OCI-LY1 (cell line): ENCODE measurements around the gene USH2A.

Experiments used
- H2AFZ ChIP-seq: fragments of 200-600 bp; sonication (generic), shearing (Covaris generic); 2 replicates; pipeline ENCODE4 v1.6.0; 2014; ENCODE audit warnings: antibody characterized with exemption, mild to moderate bottlenecking, low read length
- H3F3A ChIP-seq: fragments of 200-600 bp; sonication (generic), shearing (Covaris generic); 2 replicates; pipeline ENCODE4 v1.6.0; 2014; ENCODE audit warnings: mild to moderate bottlenecking, antibody characterized with exemption, low read length, moderate library complexity; ENCODE audit not compliant: insufficient read depth
- H3K27ac ChIP-seq: fragments of 200-600 bp; sonication (generic); 2 replicates; pipeline ENCODE4 v1.5.1; 2014; ENCODE audit warnings: low read length, mixed run types, mild to moderate bottlenecking, low read depth; ENCODE audit not compliant: poor library complexity, severe bottlenecking
- H3K27me3 ChIP-seq: fragments of 200-600 bp; sonication (generic); 2 replicates; pipeline ENCODE4 v1.6.0; 2014; ENCODE audit warnings: antibody characterized with exemption, mild to moderate bottlenecking, low read length, moderate library complexity; ENCODE audit not compliant: insufficient read depth
- H3K36me3 ChIP-seq: fragments of 200-600 bp; sonication (generic); 2 replicates; pipeline ENCODE4 v1.6.1; 2014; ENCODE audit warnings: mild to moderate bottlenecking, antibody characterized with exemption, low read length, moderate library complexity, mixed read lengths; ENCODE audit not compliant: insufficient read depth
- H3K4me1 ChIP-seq: fragments of 200-600 bp; sonication (generic); 2 replicates; pipeline ENCODE4 v1.5.1; 2014; ENCODE audit warnings: mild to moderate bottlenecking, low read length, moderate library complexity; ENCODE audit not compliant: insufficient read depth, severe bottlenecking
- H3K4me2 ChIP-seq: fragments of 200-600 bp; sonication (generic), shearing (Covaris generic); 2 replicates; pipeline ENCODE4 v1.6.1; 2014; ENCODE audit warnings: low read length
- H3K4me3 ChIP-seq: fragments of 200-600 bp; sonication (generic); 2 replicates; pipeline ENCODE4 v1.5.1; 2014; ENCODE audit warnings: low read length, low read depth, mild to moderate bottlenecking, mixed read lengths; ENCODE audit not compliant: poor library complexity, severe bottlenecking
- H3K79me2 ChIP-seq: fragments of 200-600 bp; shearing (Covaris generic); 2 replicates; pipeline ENCODE4 v1.6.1; 2016; ENCODE audit warnings: mixed run types, low read length, mixed read lengths; ENCODE audit not compliant: insufficient read depth
- H3K9ac ChIP-seq: fragments of 200-600 bp; sonication (generic), shearing (Covaris generic); 2 replicates; pipeline ENCODE4 v1.6.1; 2014; ENCODE audit warnings: mild to moderate bottlenecking, low read length, mixed read lengths
- H3K9me2 ChIP-seq: fragments of 200-600 bp; sonication (generic), shearing (Covaris generic); 2 replicates; pipeline ENCODE4 v1.6.1; 2014; ENCODE audit warnings: low read depth, mild to moderate bottlenecking, low read length, mixed read lengths
- H3K9me3 ChIP-seq: fragments of 200-600 bp; shearing (Covaris generic); 2 replicates; pipeline ENCODE4 v1.6.1; 2014; ENCODE audit warnings: low read length, mixed read lengths
- H4K20me1 ChIP-seq: fragments of 200-600 bp; sonication (generic), shearing (Covaris generic); 2 replicates; pipeline ENCODE4 v1.6.0; 2016; ENCODE audit warnings: mild to moderate bottlenecking, low read length; ENCODE audit not compliant: insufficient read depth
- EZH2 ChIP-seq: fragments of 200-600 bp; sonication (generic), shearing (Covaris generic); IDR thresholded peaks from 2 replicates; pipeline ENCODE4 v1.8.0; 2017; ENCODE audit warnings: borderline replicate concordance, mixed run types, mild to moderate bottlenecking, antibody characterized with exemption, low read length, moderate library complexity, mixed read lengths
- TF ChIP-seq, protein P1 (sequence below): fragments of 200-600 bp; sonication (generic), shearing (Covaris generic); IDR thresholded peaks from 2 replicates; pipeline ENCODE4 v1.5.1; 2017; ENCODE audit warnings: mild to moderate bottlenecking, antibody characterized with exemption, low read length, moderate library complexity, mixed read lengths

Gene USH2A

DNA sequence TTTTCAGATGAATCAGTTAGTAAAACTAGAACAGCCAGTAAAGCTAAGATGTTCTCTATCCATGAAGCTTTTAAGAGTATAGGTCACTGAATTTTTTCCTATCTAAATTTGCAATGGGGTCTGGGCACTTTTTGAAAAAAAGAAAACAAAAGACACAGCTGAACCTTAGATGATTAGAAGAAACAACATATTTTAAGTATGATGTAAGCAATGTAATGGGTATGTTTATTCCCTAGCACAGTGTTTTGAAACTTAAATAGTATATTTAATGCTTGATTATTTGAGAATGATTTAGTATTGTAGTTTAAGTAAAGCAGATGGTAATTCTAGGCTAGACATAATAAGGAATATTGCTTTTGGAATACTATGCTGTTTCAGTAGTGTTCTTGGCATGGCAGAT lies 819.9 kb downstream of the USH2A start:
- Histone ChIP-seq H3K79me2 (no peaks in the 10 kb centered on the region), H3K36me3 (no peaks in the 10 kb centered on the region), H3K4me2 (no peak overlapping the region), H4K20me1 (no peaks in the 10 kb centered on the region), H3F3A (no peaks in the 10 kb centered on the region), H3K27me3 (no peaks in the 10 kb centered on the region), H3K4me3 (no peak overlapping the region), H3K9ac (no peak overlapping the region), H3K9me3 (no peaks in the 10 kb centered on the region), H3K4me1 (no peaks in the 10 kb centered on the region), H3K9me2 (no peaks in the 10 kb centered on the region), H3K27ac (no peak overlapping the region), H2AFZ (no peak overlapping the region)
- TF ChIP-seq, protein P1, sequence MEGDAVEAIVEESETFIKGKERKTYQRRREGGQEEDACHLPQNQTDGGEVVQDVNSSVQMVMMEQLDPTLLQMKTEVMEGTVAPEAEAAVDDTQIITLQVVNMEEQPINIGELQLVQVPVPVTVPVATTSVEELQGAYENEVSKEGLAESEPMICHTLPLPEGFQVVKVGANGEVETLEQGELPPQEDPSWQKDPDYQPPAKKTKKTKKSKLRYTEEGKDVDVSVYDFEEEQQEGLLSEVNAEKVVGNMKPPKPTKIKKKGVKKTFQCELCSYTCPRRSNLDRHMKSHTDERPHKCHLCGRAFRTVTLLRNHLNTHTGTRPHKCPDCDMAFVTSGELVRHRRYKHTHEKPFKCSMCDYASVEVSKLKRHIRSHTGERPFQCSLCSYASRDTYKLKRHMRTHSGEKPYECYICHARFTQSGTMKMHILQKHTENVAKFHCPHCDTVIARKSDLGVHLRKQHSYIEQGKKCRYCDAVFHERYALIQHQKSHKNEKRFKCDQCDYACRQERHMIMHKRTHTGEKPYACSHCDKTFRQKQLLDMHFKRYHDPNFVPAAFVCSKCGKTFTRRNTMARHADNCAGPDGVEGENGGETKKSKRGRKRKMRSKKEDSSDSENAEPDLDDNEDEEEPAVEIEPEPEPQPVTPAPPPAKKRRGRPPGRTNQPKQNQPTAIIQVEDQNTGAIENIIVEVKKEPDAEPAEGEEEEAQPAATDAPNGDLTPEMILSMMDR, result no peak
- TF ChIP-seq EZH2, result no peak

DNA sequence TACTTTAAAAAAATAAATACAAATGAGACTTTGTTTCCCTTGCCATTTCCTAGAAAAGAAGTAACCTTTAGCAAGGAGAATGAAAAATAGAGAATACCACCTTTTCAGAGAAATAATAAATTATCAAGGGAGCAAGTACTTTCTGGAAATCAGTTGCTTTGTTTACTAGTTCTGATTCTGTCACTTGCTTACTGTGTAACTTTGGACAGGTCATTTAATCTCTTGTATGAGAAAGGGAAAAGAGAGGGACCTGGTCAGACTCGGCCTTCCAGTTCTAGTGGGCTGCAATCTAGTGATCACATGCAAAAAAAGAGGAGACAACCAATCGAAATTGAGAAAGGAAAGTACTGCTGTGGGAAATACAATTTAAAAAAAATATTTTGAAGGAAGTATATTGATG lies 822.0 kb downstream of the USH2A start:
- Histone ChIP-seq H3K79me2 (no peaks in the 10 kb centered on the region), H3K4me1 (no peaks in the 10 kb centered on the region), H2AFZ (no peak overlapping the region), H3K4me3 (no peak overlapping the region), H3K9me3 (no peaks in the 10 kb centered on the region), H3K4me2 (no peak overlapping the region), H3K27me3 (no peaks in the 10 kb centered on the region), H3F3A (no peaks in the 10 kb centered on the region), H3K9me2 (no peaks in the 10 kb centered on the region), H3K9ac (no peak overlapping the region), H4K20me1 (no peaks in the 10 kb centered on the region), H3K36me3 (no peaks in the 10 kb centered on the region), H3K27ac (no peak overlapping the region)
- TF ChIP-seq EZH2, result no peak
- TF ChIP-seq, protein P1, result no peak

DNA sequence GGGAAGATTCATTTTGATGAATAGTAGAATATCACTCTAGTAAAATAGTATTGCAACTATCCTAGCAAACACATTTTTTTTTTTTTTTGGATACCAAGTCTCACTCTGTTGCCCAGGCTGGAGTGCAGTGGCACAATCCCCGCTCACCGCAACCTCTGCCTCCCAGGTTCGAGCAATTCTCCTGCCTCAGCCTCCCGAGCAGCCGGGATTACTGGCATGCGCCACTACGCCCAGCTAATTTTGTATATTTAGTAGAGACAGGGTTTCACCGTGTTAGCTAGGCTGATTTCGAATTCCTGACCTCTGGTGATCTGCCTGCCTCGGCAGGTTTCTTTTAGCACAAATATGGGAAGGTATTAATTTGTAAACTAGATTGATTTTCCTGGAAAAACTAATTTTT lies 822.4 kb downstream of the USH2A start:
- Histone ChIP-seq H3K79me2 (no peaks in the 10 kb centered on the region), H3K4me1 (no peaks in the 10 kb centered on the region), H3K9me2 (no peaks in the 10 kb centered on the region), H3K27ac (no peak overlapping the region), H3F3A (no peaks in the 10 kb centered on the region), H4K20me1 (no peaks in the 10 kb centered on the region), H3K4me2 (no peak overlapping the region), H3K36me3 (no peaks in the 10 kb centered on the region), H3K9ac (no peak overlapping the region), H3K9me3 (no peaks in the 10 kb centered on the region), H3K27me3 (no peaks in the 10 kb centered on the region), H3K4me3 (no peak overlapping the region), H2AFZ (no peak overlapping the region)
- no peak for TF ChIP-seq EZH2
- TF ChIP-seq, protein P1, result no peak
